Chondrocyte (in vitro differentiated cells): ENCODE data around the gene WEE1. TPM values are rescaled to one million over a fixed set of nuclear protein-coding genes. Genes with fewer than 3 reads are reported as not detected.
A peak's percentile ranks its signal among the peaks of the same experiment; 100 is the strongest.

ENCODE experiments used
- DNase-seq: peaks from one replicate; pipeline ENCODE4 v3.0.0; 2021; ENCODE audit warnings: mixed read lengths, low spot score
- H3K27ac Mint-ChIP-seq: one replicate; pipeline ENCODE4 v1.8.0; 2021; ENCODE audit warnings: mild to moderate bottlenecking, moderate library complexity, mixed read lengths; ENCODE audit not compliant: unreplicated experiment
- H3K27me3 Mint-ChIP-seq: 2 replicates; pipeline ENCODE4 v1.8.0; 2021; ENCODE audit warnings: low read depth, mixed read lengths
- H3K36me3 Mint-ChIP-seq: 2 replicates; pipeline ENCODE4 v1.8.0; 2021; ENCODE audit warnings: low read depth, mixed read lengths
- H3K4me1 Mint-ChIP-seq: 2 replicates; pipeline ENCODE4 v1.8.0; 2021; ENCODE audit warnings: low read depth, mild to moderate bottlenecking, mixed read lengths
- H3K4me3 Mint-ChIP-seq: one replicate; pipeline ENCODE4 v1.8.0; 2021; ENCODE audit warnings: mild to moderate bottlenecking, moderate library complexity, mixed read lengths; ENCODE audit not compliant: unreplicated experiment
- H3K9me3 Mint-ChIP-seq: 2 replicates; pipeline ENCODE4 v1.8.0; 2021; ENCODE audit warnings: low read depth, mixed read lengths
- CTCF ChIP-seq: fragments of 200-600 bp; sonication (generic); IDR thresholded peaks from 2 replicates; pipeline ENCODE4 v1.5.0; 2021; ENCODE audit warnings: antibody characterized with exemption, mild to moderate bottlenecking, moderate library complexity
- long read RNA-seq: library from polyadenylated mRNA; stranded (forward); transcript quantifications from one replicate; pipeline ENCODE4 v2.0.0, GENCODE V29; 2021
- total RNA-seq: library from RNA; stranded (reverse); gene quantifications from 3 replicates; pipeline ENCODE4 v1.2.1, GENCODE V29; 2021

Gene WEE1
- total RNA-seq, result 17.8 to 31.2 TPM (median 17.8 TPM) in 3 replicates
- long read RNA-seq, transcript WEE1-202 (11 exons, 2,799 nt), result major isoform, 32 of 49 reads
- long read RNA-seq, partial matches to known transcripts, result 11 of 49 reads
- long read RNA-seq, other reads (novel, unspliced or antisense), result 4 of 49 reads

- peak within 1 kb of the TSS; percentile 88 for H3K4me3 Mint-ChIP-seq
- H3K9me3 Mint-ChIP-seq, result no peaks in the 10 kb centered on the region
- peak; percentile 99 for DNase-seq
- H3K27ac Mint-ChIP-seq, result peak within 1 kb of the TSS; percentile 96
- TF ChIP-seq CTCF, result no peak
- H3K27me3 Mint-ChIP-seq, result no peaks in the 10 kb centered on the region
- no peaks in the 10 kb centered on the region for H3K36me3 Mint-ChIP-seq
- H3K4me1 Mint-ChIP-seq, result peaks cover 65% of the 10 kb centered on the region
Observed at GRCh38 chr11:9573052-9573774, at the start of gene WEE1. TSS of gene WEE1 (plus strand) at chr11:9573670. CDS start at chr11:9573934, 264 bp downstream.

GRCh38 chr11:9524001-9524400 lies 49.5 kb upstream of the WEE1 start:
- H3K9me3 Mint-ChIP-seq, result no peaks in the 10 kb centered on the region
- no peak for TF ChIP-seq CTCF
- no peak for DNase-seq
- H3K27ac Mint-ChIP-seq, result peak overlapping the region; percentile 59
- H3K4me3 Mint-ChIP-seq, result no peak overlapping the region
- peaks cover 54% of the 10 kb centered on the region for H3K4me1 Mint-ChIP-seq
- no peaks in the 10 kb centered on the region for H3K27me3 Mint-ChIP-seq
- no peaks in the 10 kb centered on the region for H3K36me3 Mint-ChIP-seq

- H3K27ac Mint-ChIP-seq, result peak overlapping the region; percentile 61
- H3K36me3 Mint-ChIP-seq, result no peaks in the 10 kb centered on the region
- peaks cover 61% of the 10 kb centered on the region for H3K4me1 Mint-ChIP-seq
- no peaks in the 10 kb centered on the region for H3K9me3 Mint-ChIP-seq
- H3K4me3 Mint-ChIP-seq, result no peak overlapping the region
- H3K27me3 Mint-ChIP-seq, result no peaks in the 10 kb centered on the region
- no peak for DNase-seq
- no peak for TF ChIP-seq CTCF
Observed at GRCh38 chr11:9525116-9525515, 48.4 kb upstream of the WEE1 start.

- Mint-ChIP-seq H3K27me3 (no peaks in the 10 kb centered on the region), H3K4me3 (peak overlapping the region; percentile 43), H3K9me3 (no peaks in the 10 kb centered on the region), H3K4me1 (peaks cover 64% of the 10 kb centered on the region), H3K27ac (peak overlapping the region; percentile 93), H3K36me3 (no peaks in the 10 kb centered on the region)
- no peak for TF ChIP-seq CTCF
- DNase-seq, result no peak
Observed at GRCh38 chr11:9527481-9528135, 45.9 kb upstream of the WEE1 start.

GRCh38 chr11:9528136-9528501 lies 45.4 kb upstream of the WEE1 start:
- H3K9me3 Mint-ChIP-seq, result no peaks in the 10 kb centered on the region
- peaks cover 65% of the 10 kb centered on the region for H3K4me1 Mint-ChIP-seq
- no peaks in the 10 kb centered on the region for H3K27me3 Mint-ChIP-seq
- DNase-seq, result no peak
- H3K4me3 Mint-ChIP-seq, result peak overlapping the region; percentile 4
- no peak for TF ChIP-seq CTCF
- H3K36me3 Mint-ChIP-seq, result no peaks in the 10 kb centered on the region
- H3K27ac Mint-ChIP-seq, result peak overlapping the region; percentile 93
